Fibroblast of skin of left biceps (primary cell): ENCODE data around the gene CETP.
A peak's percentile ranks its signal among the peaks of the same experiment; 100 is the strongest.

Experiments used
- DNase-seq, 2 experiments: peaks; one replicate each; pipeline ENCODE4 v3.0.0-alpha.2; 2013; ENCODE audit warnings: low read depth in 2 of 2

The CETP gene, protein sequence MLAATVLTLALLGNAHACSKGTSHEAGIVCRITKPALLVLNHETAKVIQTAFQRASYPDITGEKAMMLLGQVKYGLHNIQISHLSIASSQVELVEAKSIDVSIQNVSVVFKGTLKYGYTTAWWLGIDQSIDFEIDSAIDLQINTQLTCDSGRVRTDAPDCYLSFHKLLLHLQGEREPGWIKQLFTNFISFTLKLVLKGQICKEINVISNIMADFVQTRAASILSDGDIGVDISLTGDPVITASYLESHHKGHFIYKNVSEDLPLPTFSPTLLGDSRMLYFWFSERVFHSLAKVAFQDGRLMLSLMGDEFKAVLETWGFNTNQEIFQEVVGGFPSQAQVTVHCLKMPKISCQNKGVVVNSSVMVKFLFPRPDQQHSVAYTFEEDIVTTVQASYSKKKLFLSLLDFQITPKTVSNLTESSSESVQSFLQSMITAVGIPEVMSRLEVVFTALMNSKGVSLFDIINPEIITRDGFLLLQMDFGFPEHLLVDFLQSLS

DNA sequence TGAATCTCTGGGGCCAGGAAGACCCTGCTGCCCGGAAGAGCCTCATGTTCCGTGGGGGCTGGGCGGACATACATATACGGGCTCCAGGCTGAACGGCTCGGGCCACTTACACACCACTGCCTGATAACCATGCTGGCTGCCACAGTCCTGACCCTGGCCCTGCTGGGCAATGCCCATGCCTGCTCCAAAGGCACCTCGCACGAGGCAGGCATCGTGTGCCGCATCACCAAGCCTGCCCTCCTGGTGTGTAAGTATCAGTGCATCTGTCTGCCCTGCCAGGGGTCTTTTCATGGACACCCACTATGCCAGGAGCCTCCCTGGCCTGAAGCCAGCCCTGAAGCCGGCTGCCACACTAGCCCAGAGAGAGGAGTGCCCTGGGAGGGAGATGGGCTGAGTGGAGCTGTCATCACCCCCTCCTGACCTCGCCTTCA is at the start of gene CETP:
Gene CETP, plus strand, starts transcription at position 100 of the 431 bp plus-strand sequence. Its CDS starts 30 bp downstream, at position 130.
- no peak for DNase-seq

DNA sequence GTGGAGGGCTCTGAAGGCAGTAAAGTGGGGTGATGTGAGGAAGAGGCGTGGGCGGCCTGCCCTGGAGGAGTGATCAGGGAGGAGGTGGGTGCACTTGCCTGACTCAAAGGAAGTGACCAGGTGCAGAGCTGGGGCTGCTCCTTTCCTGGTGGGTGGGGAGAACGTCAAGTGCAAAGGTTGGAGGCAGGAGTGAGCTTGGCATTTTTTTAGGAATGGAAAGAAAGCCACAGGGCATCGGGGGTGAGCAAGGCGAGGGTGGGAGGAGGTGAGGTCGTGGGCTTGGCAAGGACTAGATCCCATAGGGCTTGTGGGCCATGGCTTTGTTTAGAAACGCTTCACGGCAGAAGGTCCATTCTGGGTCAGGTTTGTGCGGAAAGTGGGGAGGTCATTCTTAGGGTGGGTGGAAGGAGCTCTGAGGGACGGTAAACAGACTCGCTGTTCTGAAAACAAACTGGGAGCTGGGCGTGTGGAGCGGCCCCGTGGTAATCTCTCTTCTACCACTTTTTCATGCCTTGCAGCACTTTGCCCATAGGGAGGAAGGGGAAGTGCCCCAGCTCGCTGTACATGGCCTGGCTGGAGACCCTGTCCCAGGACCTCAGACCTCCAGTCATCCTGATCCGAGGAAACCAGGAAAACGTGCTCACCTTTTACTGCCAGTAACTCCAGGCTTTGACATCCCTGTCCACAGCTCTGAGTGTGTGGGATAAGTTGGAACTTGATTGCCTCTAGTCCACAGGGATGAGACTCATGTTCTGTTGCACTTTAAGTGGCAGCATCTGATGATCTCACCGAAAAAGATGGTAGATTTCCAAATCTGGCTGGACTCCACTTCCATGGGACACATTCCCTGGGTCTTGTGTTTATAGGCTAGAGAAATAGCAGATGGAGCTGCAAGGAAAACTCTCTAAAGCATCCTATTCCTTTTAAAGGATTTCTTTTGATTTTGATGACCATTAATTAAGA is 48.7 kb upstream of the CETP start:
- no peak for DNase-seq

GRCh38 chr16:56914896-56915295 is 46.9 kb upstream of the CETP start:
- DNase-seq, result no peak

GRCh38 chr16:56915336-56916119 is 46.2 kb upstream of the CETP start:
- DNase-seq, result no peak

DNA sequence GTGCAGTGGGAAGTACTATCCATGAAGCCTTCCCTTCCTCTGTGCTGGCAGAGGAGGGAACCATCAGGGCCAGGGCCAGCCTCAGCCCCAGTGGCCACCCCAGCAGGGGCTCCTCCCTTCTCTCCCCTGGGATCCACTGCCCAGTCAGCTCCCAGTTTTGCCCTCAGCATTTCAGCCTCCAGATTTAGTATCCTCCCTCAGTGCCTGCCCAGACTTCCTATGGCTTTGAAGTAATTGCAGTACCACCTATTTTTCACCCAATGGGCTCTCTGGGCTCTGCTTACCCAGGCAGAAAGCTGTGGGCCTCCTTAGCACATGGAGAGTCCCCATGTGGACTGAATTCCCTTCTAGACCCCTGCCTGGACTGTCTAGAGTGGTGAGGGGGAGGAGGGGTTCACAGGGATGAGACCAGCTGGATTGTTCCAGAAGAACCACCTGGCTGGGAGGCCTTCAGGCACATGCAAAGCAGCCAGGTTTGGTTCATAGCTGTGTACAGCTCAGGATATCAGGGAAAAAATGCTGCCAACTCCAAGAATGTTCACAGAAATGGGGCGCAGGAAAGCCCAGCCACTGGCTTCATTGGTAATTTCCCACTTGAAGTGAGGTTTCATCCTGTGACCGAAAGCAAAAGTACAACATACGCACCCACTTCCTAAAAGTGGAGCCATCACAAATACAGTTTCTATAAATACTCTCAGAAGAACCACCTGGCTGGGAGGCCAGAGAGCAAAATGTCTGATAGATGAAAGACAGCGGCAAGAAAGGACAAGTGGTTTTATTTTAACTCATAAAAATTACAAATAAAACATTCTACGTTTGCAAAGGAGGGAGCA is 45.0 kb upstream of the CETP start:
- no peak for DNase-seq

DNA sequence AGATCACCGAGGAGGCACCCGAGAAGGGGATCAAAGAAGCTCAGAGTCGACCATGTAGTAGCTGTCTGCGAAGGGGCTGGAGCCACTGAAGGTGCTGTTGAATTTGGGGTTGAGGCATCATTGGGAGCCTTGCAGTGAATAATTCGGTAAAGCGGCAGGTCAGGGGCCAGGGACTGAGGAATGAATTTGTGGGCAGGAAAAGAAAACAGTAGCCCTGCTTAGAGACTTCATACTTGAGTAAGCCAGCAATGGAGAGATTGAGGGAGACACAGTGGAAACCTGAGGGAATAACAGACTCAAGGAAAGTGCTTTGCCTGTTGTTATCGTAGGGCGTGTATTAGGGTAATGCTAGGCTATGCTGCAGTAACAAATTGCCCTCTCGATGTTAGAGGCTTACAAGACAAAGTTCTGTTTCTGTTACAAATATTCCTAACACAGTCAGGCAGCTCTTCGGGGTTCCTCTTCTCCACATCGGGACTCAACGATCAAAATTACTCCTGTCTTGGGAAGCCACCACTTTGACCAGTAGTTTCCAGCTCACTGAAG is 43.2 kb upstream of the CETP start:
- no peak for DNase-seq

GRCh38 chr16:56919099-56919800 is 42.5 kb upstream of the CETP start:
- no peak for DNase-seq

GRCh38 chr16:56921571-56921970 is 40.2 kb upstream of the CETP start:
- DNase-seq, result no peak

DNA sequence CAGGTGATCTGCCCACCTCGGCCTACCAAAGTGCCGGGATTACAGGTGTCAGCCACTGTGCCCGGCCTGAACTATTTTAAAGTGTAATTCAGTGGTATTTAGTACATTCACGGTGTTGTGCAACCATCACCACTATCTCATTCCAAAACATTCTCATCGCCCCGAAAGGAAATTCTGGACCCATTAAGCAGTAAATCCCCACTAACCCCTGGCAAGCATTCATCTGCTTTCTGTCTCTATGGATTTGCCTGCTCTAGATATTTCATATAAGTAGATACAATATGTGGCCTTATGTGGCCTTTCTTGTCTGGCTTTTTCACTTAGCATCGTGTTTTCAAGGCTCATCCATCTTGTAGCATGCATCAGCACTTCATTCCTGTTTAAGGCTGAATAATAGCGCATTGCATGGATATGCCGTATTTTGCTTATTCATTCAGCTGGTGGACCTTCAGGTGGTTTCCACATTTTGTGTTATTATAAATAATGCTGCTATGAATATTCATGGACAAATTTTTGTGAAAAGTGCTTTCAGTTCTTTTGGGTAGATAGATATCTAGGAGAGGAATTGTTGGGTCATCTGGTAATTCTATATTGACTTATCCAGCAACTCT is 38.2 kb upstream of the CETP start:
- no peak for DNase-seq

GRCh38 chr16:56927471-56927870 is 34.3 kb upstream of the CETP start:
- no peak for DNase-seq

GRCh38 chr16:56929639-56930038 is 32.1 kb upstream of the CETP start:
- DNase-seq, result no peak

DNA sequence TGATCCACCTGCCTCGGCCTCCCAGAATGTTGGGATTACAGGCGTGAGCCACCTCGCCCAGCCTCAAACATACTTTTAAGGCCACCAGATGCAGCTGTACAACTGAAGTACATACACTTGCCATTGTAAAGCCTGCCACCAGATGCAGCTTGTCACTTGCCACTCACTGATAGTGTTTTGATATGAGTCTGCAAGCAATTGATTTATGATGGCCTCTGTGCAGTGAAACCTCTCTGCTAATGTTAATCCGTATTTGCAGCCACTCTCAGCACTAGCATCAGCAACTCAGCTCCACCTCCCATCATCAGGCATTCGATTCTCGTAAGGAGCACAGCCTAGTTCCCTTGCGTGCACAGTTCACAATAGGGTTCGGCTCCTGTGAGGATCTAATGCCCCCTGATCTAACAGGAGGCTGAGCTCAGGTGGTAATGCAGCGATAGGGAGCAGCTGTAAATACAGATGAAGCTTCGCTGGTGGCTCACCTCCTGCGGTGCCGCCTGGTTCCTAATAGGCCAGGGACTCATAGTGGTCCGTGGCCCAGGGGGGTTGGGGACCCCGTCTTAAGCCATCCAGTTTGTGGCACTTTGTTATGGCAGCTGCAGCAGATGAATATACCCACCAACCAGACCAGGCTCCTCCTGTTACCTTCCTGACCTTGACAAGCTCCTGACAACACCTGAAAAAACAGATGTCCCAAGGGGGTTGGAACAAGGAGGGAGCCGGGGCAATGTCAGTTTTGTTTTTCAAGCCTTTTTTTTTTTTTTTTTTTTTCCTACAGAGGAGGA is 31.1 kb upstream of the CETP start:
- no peak for DNase-seq

DNA sequence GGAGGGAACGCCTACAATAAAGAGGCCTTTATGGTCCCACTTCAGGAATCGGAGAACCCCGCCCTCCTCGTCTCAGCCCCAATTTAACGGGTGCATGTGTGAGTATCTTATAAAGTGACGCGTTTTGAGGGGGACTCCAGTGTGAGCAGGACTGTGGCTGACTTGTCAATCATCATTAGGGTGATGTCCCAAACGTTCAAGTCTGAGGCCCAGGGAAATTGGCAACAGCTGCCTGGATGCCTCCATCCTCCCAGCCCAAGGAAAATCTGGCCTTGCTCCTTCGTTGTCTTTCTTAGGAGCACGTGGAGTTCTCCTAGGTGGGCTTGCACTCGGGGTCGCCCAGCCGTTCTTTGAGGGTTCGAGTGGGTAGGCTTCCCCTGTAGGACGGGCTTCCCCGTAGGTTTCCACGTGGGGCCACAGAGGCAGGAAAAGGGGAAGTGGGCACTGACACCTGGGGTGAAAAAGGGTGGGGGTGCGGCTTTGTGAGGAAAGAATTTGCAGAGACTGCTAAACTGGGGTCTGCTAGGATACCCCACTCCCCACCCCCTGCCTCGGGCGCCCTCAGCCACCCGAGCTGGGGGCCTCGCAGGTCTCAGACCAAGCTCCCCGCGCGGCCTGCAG is 30.4 kb upstream of the CETP start:
- no peak for DNase-seq

DNA sequence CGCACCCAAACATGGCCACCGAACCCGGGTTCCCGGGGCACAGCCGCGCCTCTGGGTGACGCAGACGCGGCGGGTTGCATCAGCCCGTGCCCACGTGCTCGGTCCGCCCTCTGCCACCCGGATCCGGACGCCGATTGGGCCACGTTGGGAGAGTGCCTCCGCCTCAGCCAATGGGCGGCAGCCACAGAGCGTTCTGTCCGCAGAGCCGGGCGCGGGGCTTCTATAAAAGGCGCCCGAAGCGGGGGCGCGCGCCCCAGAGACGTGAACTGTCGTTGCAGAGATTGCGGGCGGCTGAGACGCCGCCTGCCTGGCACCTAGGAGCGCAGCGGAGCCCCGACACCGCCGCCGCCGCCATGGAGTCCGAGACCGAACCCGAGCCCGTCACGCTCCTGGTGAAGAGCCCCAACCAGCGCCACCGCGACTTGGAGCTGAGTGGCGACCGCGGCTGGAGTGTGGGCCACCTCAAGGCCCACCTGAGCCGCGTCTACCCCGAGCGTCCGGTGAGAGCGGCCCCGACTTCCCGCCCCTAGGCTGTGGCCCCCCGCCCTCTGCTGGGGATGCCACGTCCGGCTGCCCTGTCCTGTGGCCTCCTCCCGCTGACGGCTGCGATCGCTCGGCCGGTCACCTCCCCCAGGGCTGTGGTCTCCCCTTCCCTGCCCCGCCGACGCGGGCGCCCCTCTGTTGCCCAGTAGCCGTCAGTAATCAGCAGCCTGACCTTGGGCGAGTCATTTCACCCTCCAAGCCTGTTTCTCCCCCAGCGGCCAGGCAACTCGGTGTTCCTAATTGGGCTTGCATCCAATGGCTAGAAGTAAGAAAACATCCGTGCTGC is 29.6 kb upstream of the CETP start, which contains the start of gene HERPUD1:
Gene HERPUD1, plus strand, starts transcription at position 251 of the 829 bp plus-strand sequence. Its CDS starts 103 bp downstream, at position 354.
- peak; percentile 97 for DNase-seq

- DNase-seq, result no peak
Measured at GRCh38 chr16:56932721-56933619, 28.8 kb upstream of the CETP start.
